Endothelial cell of umbilical vein (primary cell): ENCODE measurements around the gene CRYBG3. TPM values are rescaled to one million over a fixed set of nuclear protein-coding genes. Genes with fewer than 3 reads are reported as not detected.

ENCODE experiments used
- BruUV-seq: library from RNA; stranded (reverse); fragments of 400-500 nt; replicated peaks from 2 replicates; lab custom pipeline; 2021; lab: Mats Ljungman, UMichigan
- CTCF ChIA-PET: fragments of 300-600, 350-600 bp; sonication (Branson Sonifier 250); formaldehyde crosslinking; loops from one replicate; lab custom pipeline; 2021; ENCODE audit warnings: antibody characterized with exemption, inconsistent platforms; lab: Charles Lee
- POLR2A ChIA-PET: fragments of 300-600, 350-600 bp; sonication (Branson Sonifier 250); formaldehyde crosslinking; loops from one replicate; lab custom pipeline; 2021; ENCODE audit warnings: antibody characterized with exemption, inconsistent platforms; lab: Charles Lee
- DNase-seq: peaks from one replicate; pipeline ENCODE4 v3.0.0-alpha.2; 2011; ENCODE audit warnings: low read depth, low spot score
- FAIRE-seq: peaks from 2 replicates; lab custom pipeline; 2011; peaks lifted over from hg19 to GRCh38; lab: Jason Lieb, UNC
- H2AFZ ChIP-seq: 2 replicates; pipeline ENCODE4 v1.6.0; 2012; ENCODE audit warnings: low read depth, low read length, control low read depth, inconsistent platforms
- H3K27ac ChIP-seq: 2 replicates; pipeline ENCODE4 v1.5.1; 2011; ENCODE audit warnings: low read depth, mild to moderate bottlenecking, control low read depth, low read length, moderate library complexity; ENCODE audit not compliant: insufficient read depth
- H3K27me3 ChIP-seq, 2 experiments: 2 replicates each; pipeline versions ENCODE4 v1.6.0 to v1.6.1; 2011; ENCODE audit warnings: low read length in 2 of 2, mixed read lengths in 1 of 2; ENCODE audit not compliant: control insufficient read depth in 2 of 2, insufficient read depth in 2 of 2
- H3K36me3 ChIP-seq, 2 experiments: 2 replicates in 1 of 2; 3 replicates in 1 of 2; pipeline ENCODE4 v1.5.1; 2011; ENCODE audit warnings: low read length in 2 of 2, mild to moderate bottlenecking in 1 of 2, moderate library complexity in 1 of 2; ENCODE audit not compliant: control insufficient read depth in 2 of 2, insufficient read depth in 2 of 2; ENCODE audit errors: extremely low read depth in 1 of 2
- H3K4me1 ChIP-seq: 3 replicates; pipeline ENCODE4 v1.5.1; 2011; ENCODE audit warnings: mild to moderate bottlenecking, low read length; ENCODE audit not compliant: control insufficient read depth, insufficient read depth; ENCODE audit errors: extremely low read depth
- H3K4me2 ChIP-seq: 2 replicates; pipeline ENCODE4 v1.6.1; 2011; ENCODE audit warnings: low read length, control low read depth, mixed read lengths; ENCODE audit not compliant: insufficient read depth
- H3K4me3 ChIP-seq, 3 experiments: fragments of 200-600 bp in 1 of 3; sonication (generic), shearing (Covaris generic) in 1 of 3; replicated peaks in 1 of 3; 2 replicates each; pipeline ENCODE4 v1.5.1; 2011 to 2016; ENCODE audit warnings: control low read depth in 3 of 3, low read length in 3 of 3, mild to moderate bottlenecking in 2 of 3, inconsistent platforms in 1 of 3, low read depth in 1 of 3, moderate library complexity in 1 of 3; ENCODE audit not compliant: insufficient read depth in 1 of 3
- H3K79me2 ChIP-seq: 2 replicates; pipeline ENCODE4 v1.6.0; 2012; ENCODE audit warnings: low read length, inconsistent platforms; ENCODE audit not compliant: control insufficient read depth, insufficient read depth
- H3K9ac ChIP-seq: replicated peaks from 2 replicates; pipeline ENCODE3; 2011; ENCODE audit warnings: low read length, control low read depth; ENCODE audit not compliant: insufficient read depth; ENCODE audit errors: extremely low read depth
- H3K9me1 ChIP-seq: replicated peaks from 3 replicates; pipeline ENCODE4 v1.6.0; 2011; ENCODE audit warnings: mild to moderate bottlenecking, low read length; ENCODE audit not compliant: control insufficient read depth, insufficient read depth; ENCODE audit errors: extremely low read depth
- H3K9me3 ChIP-seq: replicated peaks from 2 replicates; pipeline ENCODE4 v1.5.1; 2012; ENCODE audit warnings: low read length, inconsistent platforms; ENCODE audit not compliant: control insufficient read depth, insufficient read depth
- H4K20me1 ChIP-seq: replicated peaks from 2 replicates; pipeline ENCODE3; 2011; ENCODE audit warnings: mild to moderate bottlenecking, low read length; ENCODE audit not compliant: control insufficient read depth, insufficient read depth; ENCODE audit errors: extremely low read depth
- CTCF ChIP-seq, 2 donors: IDR thresholded peaks; 1 replicate in 1 of 2; 2 replicates in 1 of 2; pipeline ENCODE4 v1.5.1; 2011; ENCODE audit warnings: low read length in 2 of 2, mild to moderate bottlenecking in 2 of 2, moderate library complexity in 2 of 2, control low read depth in 1 of 2, inconsistent platforms in 1 of 2, low read depth in 1 of 2; ENCODE audit not compliant: insufficient read depth in 1 of 2; ENCODE audit errors: extremely low read depth in 1 of 2
- MAX ChIP-seq: IDR thresholded peaks from 2 replicates; pipeline ENCODE4 v1.6.1; 2011; ENCODE audit not compliant: insufficient read depth, insufficient read length
- dilution Hi-C: fragments of 300-500 bp; cut with MboI; formaldehyde crosslinking; loops from one replicate; pipeline ENCODE4 v1.15.0; 2019; ENCODE audit warnings: low sequenced_read_pairs; ENCODE audit not compliant: extremely low pct_ligation_motif_present
- intact Hi-C: fragments of 100-400 bp; cut with micrococcal nuclease; formaldehyde crosslinking; loops from one replicate; pipeline ENCODE4 v1.10.0; 2022
- polyA plus RNA-seq, 4 experiments: library from polyadenylated mRNA; depleted of rRNA in 3 of 4; stranded (reverse) in 3 of 4; unstranded in 1 of 4; fragments of >200 nt; gene quantifications; 2 replicates each; pipeline versions ENCODE4 v1.2.1 to v1.2.3, GENCODE V29; 2011 to 2012; ENCODE audit warnings: missing spikeins in 1 of 4
- total RNA-seq: library from RNA; stranded (reverse); gene quantifications from 2 replicates; pipeline ENCODE4 v1.2.3, GENCODE V29; 2021

The CRYBG3 gene
- total and polyA plus RNA-seq, 2 donors (not counting 3 experiments of a cell fraction or from before 2014, with no cell fraction given), result 2.8 to 15.0 TPM

GRCh38 chr3:97930018-97930417 is 108.2 kb downstream of the CRYBG3 start:
- POLR2A ChIA-PET, result no interaction called here
- H3K9ac ChIP-seq, result no peak overlapping the region

More at GRCh38 chr3:97930018-97930417, 108.2 kb downstream of the CRYBG3 start:
- H3K9me3 ChIP-seq, result no peaks in the 10 kb centered on the region
- H3K36me3 ChIP-seq, result peaks cover 0 to 2% of the 10 kb centered on the region in 2 experiments
- FAIRE-seq (no peak), DNase-seq (no peak)
- no peak overlapping the region for H3K27ac ChIP-seq
- no TSS peak for BruUV-seq
- H3K4me1 ChIP-seq, result no peaks in the 10 kb centered on the region
- no peaks in the 10 kb centered on the region for H4K20me1 ChIP-seq
- no peaks in the 10 kb centered on the region for H3K79me2 ChIP-seq
- H3K4me3 ChIP-seq, result no peak overlapping the region
- dilution Hi-C loops, result no loop called here
- CTCF ChIA-PET, result interaction anchor here (1.9 kb wide), 1 partner anchor 16 kb away, joined by 4 read pairs; no protein-coding TSS in a partner anchor
- H2AFZ ChIP-seq, result no peak overlapping the region
- H3K27me3 ChIP-seq, result no peaks in the 10 kb centered on the region
- no peak overlapping the region for H3K4me2 ChIP-seq
- no peak for TF ChIP-seq CTCF (IDR thresholded peaks at IDR 0.05; ENCODE audit: extremely low read depth in 1 of 2, insufficient read depth in 1 of 2, low read depth in 1 of 2, low read length in 2 of 2)
- TF ChIP-seq MAX, result no peak
- intact Hi-C loops, result no loop called here
- H3K9me1 ChIP-seq, result no peaks in the 10 kb centered on the region
